Inflammatory macrophage treated with lipopolysaccharide for 4 hours (primary cell): ENCODE measurements around the gene MS4A6A.
"Not testable (repeated sequence)": the region's sequence is repeated elsewhere in the genome, so short reads cannot be mapped to it uniquely, and the experiment has no call there.

Experiments
- DNase-seq: peaks from one replicate; pipeline ENCODE4 v3.0.0-alpha.2; 2020

Gene MS4A6A

GRCh38 chr11:60183591-60184205 lies 815 bp upstream of the MS4A6A start:
- DNase-seq = peak; percentile 43

DNA sequence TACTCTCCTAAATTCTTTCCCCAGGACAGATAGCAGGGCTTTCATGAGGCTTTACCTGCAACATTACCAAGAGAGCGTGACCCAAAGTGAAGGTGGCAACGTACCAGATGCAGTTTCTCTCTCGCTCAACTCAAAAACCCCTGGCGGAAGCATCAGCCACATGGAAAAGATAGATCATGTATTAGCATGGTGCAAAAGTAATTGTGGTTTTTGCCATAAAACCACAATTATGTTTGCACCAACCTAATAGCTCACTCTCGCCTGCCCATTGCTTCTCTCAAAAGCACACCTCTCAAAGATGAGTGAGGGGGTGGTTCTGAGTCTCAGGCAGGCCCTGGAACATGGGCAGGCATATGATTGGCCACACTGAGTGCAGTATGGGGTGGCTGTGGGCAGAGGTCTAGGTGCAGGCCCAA lies 7.0 kb downstream of the MS4A6A start:
- DNase-seq = no peak

- no peak for DNase-seq
Measured at GRCh38 chr11:60172011-60172410, 10.9 kb downstream of the MS4A6A start.

- no peak for DNase-seq
Measured at GRCh38 chr11:60170566-60170965, 12.3 kb downstream of the MS4A6A start.

GRCh38 chr11:60169264-60169915 lies 13.5 kb downstream of the MS4A6A start:
- DNase-seq = peak; percentile 81

DNA sequence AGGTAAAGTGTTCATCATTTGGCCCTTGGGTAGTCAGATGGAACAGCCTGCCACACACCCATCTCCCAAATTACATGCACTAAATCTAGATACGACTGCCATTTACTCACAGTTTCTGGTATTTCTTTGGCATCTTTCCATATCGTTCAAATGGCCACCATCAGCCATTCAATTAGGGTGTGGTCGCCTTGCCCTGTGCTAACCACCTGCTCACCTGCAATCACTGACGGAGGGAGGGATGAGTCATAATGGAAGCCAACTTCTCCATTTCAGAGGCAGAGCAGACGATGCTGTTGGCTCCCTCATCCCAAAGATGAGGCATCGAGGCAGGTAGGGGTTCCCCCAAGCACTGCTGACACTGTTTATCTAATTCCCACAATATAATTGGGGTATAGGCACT lies 14.6 kb downstream of the MS4A6A start:
- DNase-seq = no peak

- no peak for DNase-seq
Measured at GRCh38 chr11:60165951-60166350, 16.9 kb downstream of the MS4A6A start.

- DNase-seq = peak; percentile 45
Measured at GRCh38 chr11:60165538-60165937, 17.3 kb downstream of the MS4A6A start.

GRCh38 chr11:60164550-60165075 lies 18.3 kb downstream of the MS4A6A start:
- DNase-seq = no peak

GRCh38 chr11:60161766-60162165 lies 21.1 kb downstream of the MS4A6A start:
- DNase-seq = no peak

DNA sequence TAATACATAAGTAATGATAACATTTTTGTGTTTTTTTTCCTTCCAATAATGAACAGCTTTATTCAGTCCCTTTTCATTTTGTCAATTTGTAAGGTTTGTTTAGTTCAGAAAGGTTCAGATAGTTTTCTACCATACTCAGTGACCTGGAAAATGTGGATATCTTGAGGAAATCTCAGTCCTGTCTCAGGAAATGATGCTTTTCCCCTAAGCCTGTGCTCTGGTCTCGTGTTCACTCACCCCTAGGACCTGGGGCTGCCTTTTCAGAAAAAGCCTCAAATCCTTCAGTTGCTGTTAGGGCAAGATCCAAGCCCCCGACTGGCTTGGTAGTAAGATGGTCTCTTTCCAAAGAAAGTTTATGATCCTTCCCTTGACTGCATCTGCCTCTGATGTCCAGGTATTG lies 21.8 kb downstream of the MS4A6A start:
- DNase-seq = no peak

- DNase-seq = no peak
Measured at GRCh38 chr11:60159868-60160267, 23.0 kb downstream of the MS4A6A start.

DNA sequence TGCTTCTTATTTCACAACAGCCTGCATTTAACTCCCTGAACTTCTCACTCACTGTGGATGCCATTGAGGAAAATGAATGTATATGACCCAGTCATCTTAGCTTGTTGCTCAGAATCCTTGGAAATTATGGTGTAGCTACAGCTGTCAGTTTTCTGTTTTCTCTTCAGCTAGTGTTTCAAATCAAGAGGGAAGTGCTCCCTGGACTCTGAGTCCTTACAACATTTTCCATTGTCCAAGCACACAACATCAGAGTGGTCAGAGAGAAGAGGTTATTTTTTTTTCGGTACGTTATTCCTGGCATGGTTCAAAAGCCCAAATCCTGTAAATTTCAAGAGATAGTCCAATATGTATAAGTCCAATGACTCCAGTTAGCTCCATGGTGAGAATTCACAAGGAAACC lies 23.6 kb downstream of the MS4A6A start:
- DNase-seq = no peak

- no peak for DNase-seq
Measured at GRCh38 chr11:60158636-60159035, 24.2 kb downstream of the MS4A6A start.

DNA sequence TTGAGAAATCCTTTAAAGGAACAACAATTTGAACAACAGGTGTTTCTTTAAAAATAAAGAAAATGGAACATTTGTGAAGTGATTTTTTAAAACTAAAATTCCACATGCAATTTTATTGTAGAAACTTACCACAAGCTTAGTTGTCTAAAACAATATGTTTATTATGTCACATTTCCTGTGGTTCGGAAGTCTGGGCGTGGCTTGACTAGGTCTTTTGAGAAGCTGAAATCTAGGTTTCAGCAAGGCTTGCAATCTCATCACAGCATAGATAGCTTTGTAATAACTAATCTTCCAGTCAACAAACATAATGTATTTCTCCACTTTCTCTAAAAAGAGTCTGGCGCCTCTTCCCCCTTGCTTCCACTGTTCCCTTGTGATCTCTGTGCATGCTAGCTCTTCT lies 27.0 kb downstream of the MS4A6A start:
- DNase-seq = peak; percentile 55

DNA sequence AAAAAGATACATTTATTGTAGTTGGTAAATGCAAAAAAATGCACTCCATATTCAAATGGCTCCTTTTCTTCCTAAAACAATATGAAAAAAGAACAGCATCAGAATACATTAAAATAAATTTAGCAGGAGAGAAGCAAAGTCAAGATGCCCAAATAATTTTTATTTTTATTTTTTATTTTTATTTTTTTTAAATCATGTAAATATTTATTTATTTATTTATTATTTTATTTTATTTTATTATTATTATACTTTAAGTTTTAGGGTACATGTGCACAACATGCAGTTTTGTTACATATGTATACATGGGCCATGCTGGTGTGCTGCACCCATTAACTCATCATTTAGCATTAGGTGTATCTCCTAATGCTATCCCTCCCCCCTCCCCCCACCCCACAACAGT lies 30.2 kb downstream of the MS4A6A start:
- DNase-seq = not testable (repeated sequence)

- no peak for DNase-seq
Measured at GRCh38 chr11:60150279-60150678, 32.6 kb downstream of the MS4A6A start.

- no peak for DNase-seq
Measured at GRCh38 chr11:60145677-60146076, 37.2 kb downstream of the MS4A6A start.

DNA sequence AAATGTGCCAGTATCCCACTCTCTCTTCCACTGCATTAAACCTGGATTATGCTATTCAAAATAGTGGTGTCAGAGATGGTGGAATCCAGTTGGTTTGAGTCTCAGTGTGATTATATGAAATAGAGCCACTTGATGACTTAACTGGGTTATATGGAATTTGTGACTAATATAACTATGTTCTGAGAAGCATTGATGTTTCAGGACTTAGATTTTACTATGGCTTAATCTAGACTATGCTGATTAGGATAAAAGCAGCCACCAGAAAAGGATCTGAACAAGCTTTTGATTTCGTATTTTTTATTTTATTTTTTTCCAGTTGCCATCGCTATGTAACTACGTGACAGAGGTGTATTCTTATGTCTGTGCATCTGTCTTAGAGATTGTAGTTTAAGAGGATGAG lies 39.1 kb downstream of the MS4A6A start:
- DNase-seq = no peak

DNA sequence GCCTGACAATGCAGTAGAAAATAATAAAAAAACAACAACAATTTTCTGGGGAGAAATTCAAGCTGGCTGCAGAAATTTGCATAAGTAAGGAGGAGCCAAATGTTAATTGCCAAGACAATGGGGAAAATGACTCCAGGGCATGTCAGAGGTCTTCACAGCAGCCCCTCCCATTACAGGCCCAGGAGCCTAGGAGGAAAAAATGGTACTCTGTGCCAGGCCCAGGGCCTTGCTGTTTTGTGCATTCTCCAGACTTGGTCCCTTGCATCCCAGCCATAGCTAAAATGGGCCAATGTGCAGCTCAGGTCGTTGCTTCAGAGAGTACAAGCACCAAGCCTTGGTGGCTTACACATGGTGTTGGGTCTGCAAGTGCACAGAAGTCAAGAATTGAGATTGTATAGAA lies 49.0 kb downstream of the MS4A6A start:
- DNase-seq = no peak

- DNase-seq = no peak
Measured at GRCh38 chr11:60131912-60132311, 51.0 kb downstream of the MS4A6A start.

DNA sequence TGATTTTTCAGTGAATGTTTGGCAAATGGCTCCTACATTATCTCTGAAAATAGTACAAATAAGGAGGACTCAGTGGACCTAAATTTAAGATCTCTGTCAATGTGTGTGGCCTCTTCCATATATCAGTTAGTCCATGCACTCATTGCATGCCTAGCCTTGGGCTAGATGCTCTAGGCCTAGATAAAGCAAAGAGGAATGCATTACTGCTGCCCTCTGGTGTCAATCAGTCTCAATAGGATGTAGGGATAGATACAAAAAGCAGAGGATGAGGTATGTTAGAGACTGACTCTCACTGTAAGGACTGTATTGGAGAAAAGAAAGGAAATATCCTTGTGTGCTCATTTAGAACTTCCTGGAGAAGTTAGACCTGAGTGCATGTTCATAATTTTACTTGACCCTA lies 52.4 kb downstream of the MS4A6A start:
- peak; percentile 65 for DNase-seq

DNA sequence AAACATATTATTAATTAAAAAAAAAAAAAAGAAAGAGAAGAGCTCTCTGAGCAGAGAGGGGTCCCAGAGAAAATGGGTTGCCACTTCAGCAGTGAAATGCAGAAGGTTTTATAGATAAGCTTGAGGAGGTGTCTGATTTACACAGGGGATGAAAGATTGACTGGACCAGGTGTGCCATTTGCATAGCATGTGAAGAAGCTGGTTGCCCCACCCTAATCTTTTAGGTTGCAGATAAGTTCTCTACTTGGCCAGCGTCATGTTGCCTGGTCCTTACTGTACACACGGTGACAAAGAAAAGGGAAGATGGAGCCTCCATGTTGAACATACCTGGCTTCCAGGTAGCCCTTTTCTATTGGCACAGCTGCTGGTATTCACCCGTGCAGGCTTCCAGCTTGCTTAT lies 53.0 kb downstream of the MS4A6A start:
- no peak for DNase-seq

- DNase-seq = not testable (repeated sequence)
Measured at GRCh38 chr11:60128866-60129265, 54.0 kb downstream of the MS4A6A start.

DNA sequence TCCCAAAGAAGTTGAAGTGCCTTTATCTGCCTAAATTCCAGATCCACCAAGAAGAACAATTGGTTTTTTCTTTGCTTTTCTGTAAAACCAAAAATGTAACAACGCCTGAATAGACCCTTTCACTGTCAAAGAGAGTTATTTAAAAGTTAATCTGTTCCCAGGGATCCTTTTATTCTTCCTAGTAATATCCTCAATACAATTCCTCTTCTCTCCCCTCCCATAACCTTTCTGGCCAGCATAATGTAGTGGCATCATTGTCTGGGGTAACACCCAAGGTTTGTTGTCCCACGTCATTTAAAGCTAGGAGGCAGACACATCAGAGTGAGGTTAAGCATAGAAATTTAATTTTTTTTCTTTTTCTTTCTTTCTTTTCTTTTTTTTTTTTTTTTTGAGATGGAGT lies 54.5 kb downstream of the MS4A6A start:
- no peak for DNase-seq
